ENCODE data around the gene WDR13. TPM values are rescaled to one million over a fixed set of nuclear protein-coding genes. Genes with fewer than 3 reads are reported as not detected.
A peak's percentile ranks its signal among the peaks of the same experiment; 100 is the strongest.
"Not testable (repeated sequence)": the region's sequence is repeated elsewhere in the genome, so short reads cannot be mapped to it uniquely, and the experiment has no call there.

WDR13 gene
- total RNA-seq, 1 donor from 2014 or later, result 173 TPM

- intact Hi-C loops (cut with DNase I), result no loop called here
- DNase-seq (no peak), ATAC-seq (ENCODE audit: poor library complexity) (no peak)
These were observed 39.0 kb downstream of the WDR13 start for GRCh38 chrX:48636301-48636700.

- DNase-seq (no peak), ATAC-seq (ENCODE audit: poor library complexity) (no peak)
These were observed 39.5 kb downstream of the WDR13 start for GRCh38 chrX:48636776-48637175.

GRCh38 chrX:48645669-48646068 is 48.4 kb downstream of the WDR13 start:
- DNase-seq, result no peak
- intact Hi-C loops (cut with DNase I), result no loop called here
- ATAC-seq (ENCODE audit: poor library complexity), result no peak

More at GRCh38 chrX:48636776-48637175, 39.5 kb downstream of the WDR13 start:
- intact Hi-C loops (cut with DNase I), result no loop called here

- ATAC-seq (ENCODE audit: poor library complexity) (peak; percentile 78), DNase-seq (no peak)
- intact Hi-C loops (cut with DNase I), result no loop called here
These were observed 51.1 kb downstream of the WDR13 start for GRCh38 chrX:48648336-48648751.

GRCh38 chrX:48649102-48649501 is 51.8 kb downstream of the WDR13 start:
- intact Hi-C loops (cut with DNase I), result no loop called here
- no peak for ATAC-seq (ENCODE audit: poor library complexity)

GRCh38 chrX:48652055-48652579 is 54.8 kb downstream of the WDR13 start:
- ATAC-seq (ENCODE audit: poor library complexity); intact Hi-C loops (cut with DNase I): not testable (repeated sequence)

More at GRCh38 chrX:48649102-48649501, 51.8 kb downstream of the WDR13 start:
- no peak for DNase-seq

GRCh38 chrX:48654746-48655145 is 57.5 kb downstream of the WDR13 start:
- DNase-seq; intact Hi-C loops (cut with DNase I); ATAC-seq (ENCODE audit: poor library complexity): not testable (repeated sequence)

More at GRCh38 chrX:48652055-48652579, 54.8 kb downstream of the WDR13 start:
- DNase-seq, result not testable (repeated sequence)

Other genes starting within 250 kb of the WDR13 start
- not detected for gene SSX3, start 240.8 kb upstream of the WDR13 start, total RNA-seq
- gene SSX4, start 214.0 kb upstream of the WDR13 start, total RNA-seq, result not detected
- gene SSX4B, start 185.5 kb upstream of the WDR13 start, total RNA-seq, result not detected
- 1.3 TPM for gene SLC38A5, start 127.2 kb upstream of the WDR13 start, total RNA-seq
- gene FTSJ1, start 121.3 kb upstream of the WDR13 start, total RNA-seq, result 14.3 TPM
- 12.0 TPM for gene PORCN, start 88.5 kb upstream of the WDR13 start, total RNA-seq
- 47.2 TPM for gene EBP, start 75.7 kb upstream of the WDR13 start, total RNA-seq
- gene TBC1D25, start 57.8 kb upstream of the WDR13 start, total RNA-seq, result 13.9 TPM
- 103 TPM for gene RBM3, start 23.0 kb upstream of the WDR13 start, total RNA-seq
- 4.0 TPM for gene WAS, start 86.3 kb downstream of the WDR13 start, total RNA-seq
- gene SUV39H1, start 99.2 kb downstream of the WDR13 start, total RNA-seq, result 2.3 TPM
- not detected for gene GLOD5, start 164.3 kb downstream of the WDR13 start, total RNA-seq
- gene GATA1, start 189.1 kb downstream of the WDR13 start, total RNA-seq, result 0.13 TPM
- 35.3 TPM for gene HDAC6, start 204.6 kb downstream of the WDR13 start, total RNA-seq
- gene ERAS, start 229.0 kb downstream of the WDR13 start, total RNA-seq, result not detected
- 0.30 TPM for gene PCSK1N, start 238.1 kb downstream of the WDR13 start, total RNA-seq